HCT116 (cell line): Measurements from ENCODE around the gene PTMS. TPM values are rescaled to one million over a fixed set of nuclear protein-coding genes. Genes with fewer than 3 reads are reported as not detected.

ENCODE experiments used
- ATAC-seq: fragments of 200-7000 bp; cut with Tn5 transposase; 2 replicates; pipeline ENCODE4 v1.9.1; 2020; ENCODE audit warnings: mild to moderate bottlenecking, moderate library complexity
- BruUV-seq: library from RNA; stranded (reverse); fragments of 400-500 nt; replicated peaks from 2 replicates; lab custom pipeline; 2021; lab: Mats Ljungman, UMichigan
- CTCF ChIA-PET: fragments of 300-600 bp; sonication (Branson Sonifier 250); formaldehyde crosslinking; loops from one replicate; lab custom pipeline; 2021; ENCODE audit warnings: antibody characterized with exemption; lab: Charles Lee
- POLR2A ChIA-PET: fragments of 300-600, 350-600 bp; sonication (Branson Sonifier 250); formaldehyde crosslinking; loops from one replicate; lab custom pipeline; 2021; ENCODE audit warnings: antibody characterized with exemption; lab: Charles Lee
- RAD21 ChIA-PET, 2 experiments: fragments of 300-600 bp; sonication (Branson Sonifier 250); formaldehyde crosslinking; loops; one replicate each; lab custom pipeline; 2023; ENCODE audit warnings: low total read pairs in 2 of 2; ENCODE audit not compliant: uncharacterized antibody in 2 of 2, unreplicated experiment in 2 of 2, low non-redundant PET in 1 of 2; lab: Charles Lee
- DNase-seq: peaks from one replicate; pipeline ENCODE4 v3.0.0-alpha.2; 2010; ENCODE audit warnings: low read depth, low spot score
- H2AFZ ChIP-seq: fragments of 200-600 bp; shearing (Covaris generic), sonication (generic); 2 replicates; pipeline ENCODE4 v1.6.1; 2017; ENCODE audit warnings: low read depth, mixed run types, mixed read lengths, antibody characterized with exemption, low read length; ENCODE audit not compliant: poor library complexity, severe bottlenecking
- H3K27ac ChIP-seq: 2 replicates; pipeline ENCODE4 v1.5.1; 2012; ENCODE audit warnings: low read depth, low read length
- H3K27me3 ChIP-seq: fragments of 200-600 bp; sonication (generic); 2 replicates; pipeline ENCODE4 v1.6.1; 2016; ENCODE audit warnings: mixed run types, low read length, mixed read lengths; ENCODE audit not compliant: insufficient read depth
- H3K36me3 ChIP-seq, 2 experiments: fragments of 200-500 bp in 1 of 2; fragments of 200-600 bp in 1 of 2; sonication (Bioruptor generic) in 1 of 2; sonication (generic) in 1 of 2; 2 replicates each; pipeline versions ENCODE4 v1.5.1 to v1.6.1; 2014 to 2016; ENCODE audit warnings: low read length in 2 of 2, inconsistent platforms in 1 of 2, mixed read lengths in 1 of 2, mixed run types in 1 of 2; ENCODE audit not compliant: insufficient read depth in 2 of 2, control insufficient read depth in 1 of 2
- H3K4me1 ChIP-seq, 2 experiments: fragments of 200-600 bp in 1 of 2; sonication (generic) in 1 of 2; 2 replicates each; pipeline versions ENCODE4 v1.5.1 to v1.6.1; 2012 to 2017; ENCODE audit warnings: low read length in 2 of 2, inconsistent platforms in 1 of 2, mild to moderate bottlenecking in 1 of 2, mixed read lengths in 1 of 2, mixed run types in 1 of 2, moderate library complexity in 1 of 2; ENCODE audit not compliant: insufficient read depth in 2 of 2, control insufficient read depth in 1 of 2
- H3K4me2 ChIP-seq: fragments of 200-600 bp; sonication (generic); 2 replicates; pipeline ENCODE4 v1.6.1; 2017; ENCODE audit warnings: mixed run types, low read length, mixed read lengths
- H3K4me3 ChIP-seq, 2 experiments: fragments of 200-600 bp in 1 of 2; sonication (generic) in 1 of 2; replicated peaks in 1 of 2; 2 replicates each; pipeline ENCODE4 v1.5.1; 2011 to 2016; ENCODE audit warnings: low read length in 2 of 2, control low read depth in 1 of 2, low read depth in 1 of 2, mild to moderate bottlenecking in 1 of 2, mixed read lengths in 1 of 2, mixed run types in 1 of 2
- H3K79me2 ChIP-seq: fragments of 200-600 bp; sonication (generic); 2 replicates; pipeline ENCODE4 v1.6.1; 2017; ENCODE audit warnings: mild to moderate bottlenecking, mixed run types, low read length, moderate library complexity, mixed read lengths; ENCODE audit not compliant: insufficient read depth
- H3K9ac ChIP-seq: fragments of 200-600 bp; sonication (generic); 2 replicates; pipeline ENCODE4 v1.6.1; 2016; ENCODE audit warnings: low read length, mixed read lengths
- H3K9me2 ChIP-seq: fragments of 200-600 bp; sonication (generic), shearing (Covaris generic); 2 replicates; pipeline ENCODE4 v1.6.1; 2017; ENCODE audit warnings: mixed run types, mild to moderate bottlenecking, moderate library complexity; ENCODE audit not compliant: insufficient read depth
- H3K9me3 ChIP-seq, 2 experiments: fragments of 200-500 bp in 1 of 2; fragments of 200-600 bp in 1 of 2; sonication (Bioruptor generic) in 1 of 2; sonication (generic) in 1 of 2; 2 replicates each; pipeline ENCODE4 v1.6.1; 2014 to 2017; ENCODE audit warnings: low read length in 2 of 2, mixed read lengths in 2 of 2, inconsistent platforms in 1 of 2, low read depth in 1 of 2, mild to moderate bottlenecking in 1 of 2, mixed run types in 1 of 2, moderate library complexity in 1 of 2; ENCODE audit not compliant: control insufficient read depth in 1 of 2, insufficient read depth in 1 of 2
- H4K20me1 ChIP-seq: fragments of 200-600 bp; sonication (generic), shearing (Covaris generic); 2 replicates; pipeline ENCODE4 v1.6.1; 2017; ENCODE audit warnings: mixed run types, mild to moderate bottlenecking, moderate library complexity; ENCODE audit not compliant: insufficient read depth
- CBX3 ChIP-seq: IDR thresholded peaks from 2 replicates; pipeline ENCODE4 v1.6.1; 2012; ENCODE audit warnings: low read depth
- EGR1 ChIP-seq: IDR thresholded peaks from 2 replicates; pipeline ENCODE4 v1.6.1; 2012; ENCODE audit warnings: low read depth
- ELF1 ChIP-seq: IDR thresholded peaks from 2 replicates; pipeline ENCODE4 v1.6.1; 2012; ENCODE audit warnings: low read depth, borderline replicate concordance
- EZH2 ChIP-seq: fragments of 200-600 bp; sonication (generic); IDR thresholded peaks from 2 replicates; pipeline ENCODE4 v1.6.1; 2017; ENCODE audit warnings: antibody characterized with exemption, mixed run types
- EZH2phosphoT487 ChIP-seq: fragments of 200-600 bp; IDR thresholded peaks from 2 replicates; pipeline ENCODE4 v1.6.1; 2018; ENCODE audit warnings: antibody characterized with exemption, borderline replicate concordance
- JUND ChIP-seq: IDR thresholded peaks from 2 replicates; pipeline ENCODE4 v1.6.1; 2012
- POLR2A ChIP-seq: IDR thresholded peaks from 2 replicates; pipeline ENCODE4 v1.7.0; 2011; ENCODE audit warnings: borderline replicate concordance; ENCODE audit not compliant: insufficient read depth, insufficient read length; ENCODE audit errors: extremely low read depth
- SIN3A ChIP-seq: IDR thresholded peaks from 2 replicates; pipeline ENCODE4 v1.6.1; 2012; ENCODE audit warnings: low read depth
- SP1 ChIP-seq: IDR thresholded peaks from 2 replicates; pipeline ENCODE4 v1.6.1; 2012; ENCODE audit warnings: low read depth
- ZFX ChIP-seq: fragments of 450-650 bp; IDR thresholded peaks from 2 replicates; pipeline ENCODE4 v1.6.1; 2017
- intact Hi-C: fragments of 100-400 bp; cut with micrococcal nuclease; formaldehyde crosslinking; loops from 2 replicates; pipeline ENCODE4 v1.10.0; 2022
- total RNA-seq: library from RNA; stranded (reverse); gene quantifications from one replicate; pipeline ENCODE4 v1.2.1, GENCODE V29; 2021; ENCODE audit not compliant: unreplicated experiment
- TF ChIP-seq, protein P1 (sequence below): IDR thresholded peaks from 2 replicates; pipeline ENCODE4 v1.6.1; 2012; ENCODE audit warnings: low read depth
- TF ChIP-seq, protein P2 (sequence below), 3 experiments: fragments of 200-600 bp in 1 of 3; sonication (generic) in 1 of 3; IDR thresholded peaks in 2 of 3; conservative IDR thresholded peaks in 1 of 3; 2 replicates each; pipeline ENCODE4 v1.5.1; 2012 to 2017; ENCODE audit warnings: low read depth in 2 of 3, low read length in 2 of 3, antibody characterized with exemption in 1 of 3, borderline replicate concordance in 1 of 3, control low read depth in 1 of 3, mild to moderate bottlenecking in 1 of 3, mixed read lengths in 1 of 3, mixed run types in 1 of 3, moderate library complexity in 1 of 3; ENCODE audit not compliant: insufficient read depth in 1 of 3
- TF ChIP-seq, protein P3 (sequence below): IDR thresholded peaks from 2 replicates; pipeline ENCODE4 v1.6.1; 2012

PTMS gene
- total RNA-seq, 1 experiment from 2014 or later, result 494 TPM

DNA sequence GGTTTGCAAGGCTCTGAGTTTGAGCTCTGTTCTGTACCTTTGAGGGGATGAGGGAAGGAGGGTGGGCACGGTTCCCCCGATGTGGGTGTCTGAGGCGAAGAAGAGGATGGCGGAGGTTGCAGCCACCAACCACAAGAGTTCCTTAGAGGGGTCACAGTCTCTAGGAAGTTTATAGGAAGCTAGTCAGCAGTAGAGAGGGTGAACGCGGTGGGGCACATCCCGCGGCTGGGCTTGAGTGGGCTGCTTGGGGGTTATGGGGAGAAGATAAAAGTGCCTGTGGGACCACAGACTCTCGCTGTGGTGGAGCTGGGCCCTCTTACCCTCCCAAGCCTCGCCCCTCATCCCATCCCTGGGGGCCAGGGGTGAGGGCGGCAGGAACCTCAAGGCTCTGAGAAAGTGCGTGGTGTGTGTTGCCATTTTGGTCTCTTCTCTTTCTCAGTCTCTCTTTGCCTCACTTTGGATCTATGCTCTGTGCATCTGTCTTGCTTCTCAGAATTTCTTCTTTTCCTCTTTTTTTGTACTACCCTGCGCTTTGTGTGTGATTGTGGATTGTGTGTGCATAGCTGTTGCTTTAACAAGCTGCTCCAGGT is 25.9 kb downstream of the PTMS start:
- DNase-seq (no peak), ATAC-seq (no peak)
- H3K9me2 ChIP-seq, result no peaks in the 10 kb centered on the region
- ChIA-PET RAD21 (no interaction called here), CTCF (no interaction called here), POLR2A (no interaction called here)
- intact Hi-C loops, result no loop called here
- no peaks in the 10 kb centered on the region for H3K4me1 ChIP-seq
- H3K36me3 ChIP-seq, result no peaks in the 10 kb centered on the region
- H3K9me3 ChIP-seq, result no peaks in the 10 kb centered on the region
- H3K27ac ChIP-seq, result no peak overlapping the region
- H3K4me2 ChIP-seq, result no peak overlapping the region
- no peaks in the 10 kb centered on the region for H3K27me3 ChIP-seq
- H3K9ac ChIP-seq, result no peak overlapping the region
- TF ChIP-seq ZFX (no peak), SIN3A (no peak), EZH2phosphoT487 (no peak), POLR2A (no peak), JUND (no peak), CBX3 (no peak), SP1 (no peak), ELF1 (no peak), EGR1 (no peak), EZH2 (no peak)
- TF ChIP-seq, protein P1, sequence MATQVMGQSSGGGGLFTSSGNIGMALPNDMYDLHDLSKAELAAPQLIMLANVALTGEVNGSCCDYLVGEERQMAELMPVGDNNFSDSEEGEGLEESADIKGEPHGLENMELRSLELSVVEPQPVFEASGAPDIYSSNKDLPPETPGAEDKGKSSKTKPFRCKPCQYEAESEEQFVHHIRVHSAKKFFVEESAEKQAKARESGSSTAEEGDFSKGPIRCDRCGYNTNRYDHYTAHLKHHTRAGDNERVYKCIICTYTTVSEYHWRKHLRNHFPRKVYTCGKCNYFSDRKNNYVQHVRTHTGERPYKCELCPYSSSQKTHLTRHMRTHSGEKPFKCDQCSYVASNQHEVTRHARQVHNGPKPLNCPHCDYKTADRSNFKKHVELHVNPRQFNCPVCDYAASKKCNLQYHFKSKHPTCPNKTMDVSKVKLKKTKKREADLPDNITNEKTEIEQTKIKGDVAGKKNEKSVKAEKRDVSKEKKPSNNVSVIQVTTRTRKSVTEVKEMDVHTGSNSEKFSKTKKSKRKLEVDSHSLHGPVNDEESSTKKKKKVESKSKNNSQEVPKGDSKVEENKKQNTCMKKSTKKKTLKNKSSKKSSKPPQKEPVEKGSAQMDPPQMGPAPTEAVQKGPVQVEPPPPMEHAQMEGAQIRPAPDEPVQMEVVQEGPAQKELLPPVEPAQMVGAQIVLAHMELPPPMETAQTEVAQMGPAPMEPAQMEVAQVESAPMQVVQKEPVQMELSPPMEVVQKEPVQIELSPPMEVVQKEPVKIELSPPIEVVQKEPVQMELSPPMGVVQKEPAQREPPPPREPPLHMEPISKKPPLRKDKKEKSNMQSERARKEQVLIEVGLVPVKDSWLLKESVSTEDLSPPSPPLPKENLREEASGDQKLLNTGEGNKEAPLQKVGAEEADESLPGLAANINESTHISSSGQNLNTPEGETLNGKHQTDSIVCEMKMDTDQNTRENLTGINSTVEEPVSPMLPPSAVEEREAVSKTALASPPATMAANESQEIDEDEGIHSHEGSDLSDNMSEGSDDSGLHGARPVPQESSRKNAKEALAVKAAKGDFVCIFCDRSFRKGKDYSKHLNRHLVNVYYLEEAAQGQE, result no peak
- TF ChIP-seq, protein P2, sequence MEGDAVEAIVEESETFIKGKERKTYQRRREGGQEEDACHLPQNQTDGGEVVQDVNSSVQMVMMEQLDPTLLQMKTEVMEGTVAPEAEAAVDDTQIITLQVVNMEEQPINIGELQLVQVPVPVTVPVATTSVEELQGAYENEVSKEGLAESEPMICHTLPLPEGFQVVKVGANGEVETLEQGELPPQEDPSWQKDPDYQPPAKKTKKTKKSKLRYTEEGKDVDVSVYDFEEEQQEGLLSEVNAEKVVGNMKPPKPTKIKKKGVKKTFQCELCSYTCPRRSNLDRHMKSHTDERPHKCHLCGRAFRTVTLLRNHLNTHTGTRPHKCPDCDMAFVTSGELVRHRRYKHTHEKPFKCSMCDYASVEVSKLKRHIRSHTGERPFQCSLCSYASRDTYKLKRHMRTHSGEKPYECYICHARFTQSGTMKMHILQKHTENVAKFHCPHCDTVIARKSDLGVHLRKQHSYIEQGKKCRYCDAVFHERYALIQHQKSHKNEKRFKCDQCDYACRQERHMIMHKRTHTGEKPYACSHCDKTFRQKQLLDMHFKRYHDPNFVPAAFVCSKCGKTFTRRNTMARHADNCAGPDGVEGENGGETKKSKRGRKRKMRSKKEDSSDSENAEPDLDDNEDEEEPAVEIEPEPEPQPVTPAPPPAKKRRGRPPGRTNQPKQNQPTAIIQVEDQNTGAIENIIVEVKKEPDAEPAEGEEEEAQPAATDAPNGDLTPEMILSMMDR (IDR thresholded peaks at IDR 0.05 in 2 of 3, conservative IDR thresholded peaks at IDR 0.05 in 1 of 3; ENCODE audit: borderline replicate concordance in 1 of 3, insufficient read depth in 1 of 3, low read depth in 2 of 3, low read length in 2 of 3), result no peak
- TF ChIP-seq, protein P3, sequence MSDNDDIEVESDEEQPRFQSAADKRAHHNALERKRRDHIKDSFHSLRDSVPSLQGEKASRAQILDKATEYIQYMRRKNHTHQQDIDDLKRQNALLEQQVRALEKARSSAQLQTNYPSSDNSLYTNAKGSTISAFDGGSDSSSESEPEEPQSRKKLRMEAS, result no peak
- no peak overlapping the region for H3K4me3 ChIP-seq
- no peak overlapping the region for H2AFZ ChIP-seq
- no peaks in the 10 kb centered on the region for H3K79me2 ChIP-seq
- no peaks in the 10 kb centered on the region for H4K20me1 ChIP-seq
- BruUV-seq, result no TSS peak
